GM04504 (cell line): Measurements from ENCODE around the gene YEATS2.
A peak's percentile ranks its signal among the peaks of the same experiment; 100 is the strongest.

ENCODE experiments used
- DNase-seq: peaks from one replicate; pipeline ENCODE4 v3.0.0-alpha.2; 2012; ENCODE audit warnings: low read depth

YEATS2 gene

DNA sequence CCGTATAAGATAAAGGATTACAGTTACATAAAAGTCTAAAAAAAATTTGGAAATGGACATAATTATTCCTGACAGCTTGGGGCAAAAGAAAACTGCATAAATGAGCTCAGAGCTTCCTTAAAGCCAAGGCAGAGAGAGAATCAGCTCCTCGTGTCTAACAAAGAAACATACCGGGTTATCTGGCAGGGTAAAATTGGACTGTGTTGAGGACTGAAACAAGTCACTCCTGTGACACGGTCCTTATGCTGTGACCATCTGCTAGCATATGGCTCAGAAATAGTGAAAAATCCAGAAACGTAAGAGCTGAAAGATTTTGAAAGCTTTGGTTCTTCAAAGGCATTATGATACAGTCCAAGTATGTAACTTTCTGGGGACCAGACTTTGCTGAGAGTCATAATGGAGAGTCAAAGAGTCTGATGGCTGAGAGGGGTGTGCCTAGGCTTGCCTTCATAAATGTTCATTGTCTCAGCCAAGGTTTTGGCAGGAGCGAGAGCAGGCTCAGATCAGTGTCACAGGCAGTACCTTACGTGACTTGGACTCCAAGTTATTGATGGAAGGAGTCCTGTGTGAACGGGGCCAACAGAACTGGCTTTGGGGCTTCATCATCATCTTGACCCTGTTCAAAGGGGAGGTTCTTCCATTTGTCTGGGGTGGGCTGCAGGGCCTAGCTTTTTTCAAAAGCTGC lies 115.3 kb downstream of the YEATS2 start:
- no peak for DNase-seq

GRCh38 chr3:183814240-183814639 lies 116.6 kb downstream of the YEATS2 start:
- DNase-seq, result no peak

- no peak for DNase-seq
Measured at GRCh38 chr3:183815563-183815940, 118.0 kb downstream of the YEATS2 start.

GRCh38 chr3:183815951-183816475 lies 118.4 kb downstream of the YEATS2 start:
- no peak for DNase-seq

DNA sequence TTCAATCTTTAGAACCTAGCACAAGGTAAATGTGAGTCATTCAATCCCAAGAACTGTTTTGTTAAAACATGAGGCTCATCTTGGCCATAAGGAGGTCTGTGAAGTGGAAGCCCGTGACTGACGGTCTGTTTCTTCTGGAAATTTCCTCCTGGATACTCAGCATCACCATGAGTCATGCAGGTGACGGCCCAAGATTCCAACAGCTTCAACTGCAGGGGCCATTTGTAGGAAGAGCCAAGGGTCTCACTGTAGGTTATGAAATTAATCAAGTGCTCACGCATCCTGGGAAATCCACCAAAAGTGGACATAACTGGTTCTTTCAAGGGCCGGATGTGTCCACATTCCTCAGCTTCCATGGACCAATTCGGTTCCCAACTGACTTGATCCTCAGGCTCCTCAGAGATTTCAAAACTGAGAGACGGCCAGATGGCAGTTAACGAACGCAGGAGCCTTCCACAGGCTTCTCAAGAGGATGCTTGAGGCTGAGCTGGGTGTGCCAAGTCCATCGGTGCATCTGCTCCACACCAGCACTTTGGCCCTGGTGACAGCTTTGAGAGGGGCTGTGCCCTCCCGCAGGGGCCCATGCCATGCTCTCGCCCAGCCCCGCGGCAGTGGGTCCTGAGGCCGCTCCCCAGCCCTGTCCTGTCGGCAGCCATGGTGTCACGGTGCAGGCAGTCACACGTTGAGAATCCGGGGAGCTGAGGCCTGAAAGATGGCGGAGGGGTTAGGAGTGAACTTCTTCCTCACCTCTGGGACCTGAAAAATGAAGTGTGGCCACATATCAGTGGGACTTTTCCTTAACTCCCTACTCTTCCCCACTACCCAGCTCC lies 119.3 kb downstream of the YEATS2 start:
- no peak for DNase-seq

DNA sequence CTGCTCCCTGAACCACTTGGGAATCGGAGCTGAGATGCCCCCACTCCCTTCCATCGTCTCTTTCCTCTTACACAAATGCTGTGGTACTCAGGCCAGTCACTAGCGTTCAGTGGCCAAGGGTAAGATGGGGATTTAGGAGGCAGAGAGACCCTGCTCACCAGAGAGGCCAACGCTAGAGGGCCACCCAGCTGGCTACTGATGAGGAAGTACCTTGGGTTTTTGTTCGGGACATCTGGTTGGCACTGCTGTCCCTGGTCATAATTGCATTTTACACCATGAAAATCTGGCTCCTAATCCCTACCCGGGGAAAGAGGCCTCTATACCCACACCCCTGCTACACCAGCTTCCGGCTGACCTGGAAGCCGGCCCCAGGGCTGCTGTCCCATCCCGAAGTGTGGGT lies 120.0 kb downstream of the YEATS2 start:
- no peak for DNase-seq

DNA sequence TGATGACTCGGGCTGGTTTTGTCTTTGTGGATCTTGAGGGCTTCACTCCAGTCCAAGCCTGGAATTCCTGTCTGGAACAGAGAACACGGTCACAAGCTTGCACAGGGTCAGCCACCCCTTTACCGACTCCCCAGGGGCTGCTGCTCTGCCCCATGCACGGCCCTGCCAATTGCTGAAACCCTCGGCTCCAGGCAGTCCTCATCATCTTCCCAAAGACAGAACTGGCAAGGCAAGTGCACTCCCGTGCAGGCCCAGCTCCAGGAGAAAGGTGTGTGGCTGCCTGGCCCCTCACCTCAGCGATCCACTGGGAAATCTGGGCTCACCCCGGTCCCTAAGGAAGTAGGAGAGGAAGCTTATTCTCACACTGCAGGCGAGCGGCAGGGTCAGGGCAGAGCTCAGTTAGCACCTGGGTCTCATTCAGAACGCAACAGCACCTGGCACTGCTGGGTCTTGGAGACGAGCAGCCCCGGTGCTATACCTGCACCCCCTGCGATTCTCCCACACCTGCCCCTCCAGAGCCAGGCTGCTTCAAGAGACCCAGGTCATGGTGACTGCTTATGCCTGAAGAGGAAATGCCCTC lies 120.5 kb downstream of the YEATS2 start:
- no peak for DNase-seq

- DNase-seq, result no peak
Measured at GRCh38 chr3:183818706-183819624, 121.4 kb downstream of the YEATS2 start.

DNA sequence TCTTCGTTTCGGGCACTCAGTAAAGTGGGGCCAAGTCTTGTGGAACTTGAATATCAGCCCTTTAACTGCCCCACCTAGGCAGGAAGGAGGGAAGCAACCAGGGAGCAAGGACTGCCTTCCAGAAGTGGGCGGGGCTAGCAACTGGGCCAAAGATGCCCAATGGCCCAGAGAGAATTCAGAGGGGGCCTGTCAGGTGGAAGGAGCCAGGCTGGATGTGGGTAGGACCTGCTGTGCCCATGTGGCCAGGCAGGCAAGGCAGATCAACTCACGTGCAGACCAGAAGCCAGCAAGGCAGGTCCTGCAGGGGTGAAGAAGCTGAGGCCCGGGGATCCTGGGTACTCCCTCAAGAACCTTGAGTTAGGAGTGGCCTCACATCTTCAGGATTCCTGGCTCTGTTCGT lies 122.2 kb downstream of the YEATS2 start:
- no peak for DNase-seq

DNA sequence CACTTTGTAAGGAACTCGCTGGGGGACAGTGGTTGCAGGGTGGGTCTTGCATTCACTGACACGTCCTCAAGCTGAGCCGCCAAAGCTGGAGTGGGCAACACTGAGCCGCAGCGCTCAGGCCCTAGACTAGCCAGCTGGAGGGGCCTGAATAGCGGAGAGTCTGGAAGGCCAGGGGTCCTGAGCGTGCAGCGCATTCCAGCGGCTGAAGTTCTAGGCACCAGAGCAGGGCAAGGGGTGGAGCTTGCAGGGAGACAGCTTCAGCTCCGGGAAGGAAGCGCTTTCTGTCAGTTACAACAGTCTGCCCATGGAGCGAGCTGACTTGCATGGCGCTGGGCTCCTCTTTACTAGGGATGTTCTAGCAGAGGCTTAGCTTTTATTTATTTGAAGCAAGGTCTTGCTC lies 125.0 kb downstream of the YEATS2 start:
- DNase-seq, result no peak

GRCh38 chr3:183823963-183824362 lies 126.4 kb downstream of the YEATS2 start:
- no peak for DNase-seq

- no peak for DNase-seq
Measured at GRCh38 chr3:183824761-183825455, 127.3 kb downstream of the YEATS2 start.

DNA sequence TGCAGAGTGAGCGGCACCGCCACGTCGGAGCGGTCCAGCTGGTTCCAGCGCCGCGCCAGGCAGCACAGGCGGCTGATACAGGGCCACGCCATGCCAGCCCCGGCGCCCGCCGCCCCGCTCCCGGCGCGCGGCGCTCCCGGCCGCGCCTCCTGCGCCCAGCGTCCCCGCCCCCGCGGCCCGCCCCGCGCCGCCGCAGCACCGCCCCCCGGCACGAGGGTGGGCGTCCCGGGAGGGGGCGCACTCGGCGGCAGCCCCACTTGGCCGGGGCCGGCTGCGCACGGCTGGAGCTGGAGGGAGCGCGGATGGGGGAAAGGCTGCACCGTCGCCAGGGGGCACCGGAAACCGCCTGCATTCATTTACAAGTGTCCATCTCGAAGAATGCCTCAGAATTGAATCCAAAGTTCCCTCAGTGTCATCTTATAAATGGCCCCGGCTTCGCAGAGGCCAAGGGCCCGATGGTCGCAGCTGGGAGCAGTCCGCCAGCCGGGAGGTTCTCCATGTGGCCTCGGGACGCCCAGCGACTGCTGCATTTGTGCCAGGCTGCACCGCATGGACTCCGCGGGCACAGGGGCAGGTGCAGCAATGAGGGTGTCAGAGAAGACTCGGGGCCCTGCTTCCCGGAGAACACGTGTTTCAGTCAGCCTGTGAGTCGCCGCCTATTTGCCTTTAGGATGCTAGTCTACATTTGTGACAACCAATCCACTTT lies 128.0 kb downstream of the YEATS2 start, which contains the start of gene MAP6D1:
MAP6D1 (minus strand) TSS at position 122 of the 706 bp plus-strand sequence; CDS start at position 92, 30 bp downstream.
- DNase-seq, result peak; percentile 5

DNA sequence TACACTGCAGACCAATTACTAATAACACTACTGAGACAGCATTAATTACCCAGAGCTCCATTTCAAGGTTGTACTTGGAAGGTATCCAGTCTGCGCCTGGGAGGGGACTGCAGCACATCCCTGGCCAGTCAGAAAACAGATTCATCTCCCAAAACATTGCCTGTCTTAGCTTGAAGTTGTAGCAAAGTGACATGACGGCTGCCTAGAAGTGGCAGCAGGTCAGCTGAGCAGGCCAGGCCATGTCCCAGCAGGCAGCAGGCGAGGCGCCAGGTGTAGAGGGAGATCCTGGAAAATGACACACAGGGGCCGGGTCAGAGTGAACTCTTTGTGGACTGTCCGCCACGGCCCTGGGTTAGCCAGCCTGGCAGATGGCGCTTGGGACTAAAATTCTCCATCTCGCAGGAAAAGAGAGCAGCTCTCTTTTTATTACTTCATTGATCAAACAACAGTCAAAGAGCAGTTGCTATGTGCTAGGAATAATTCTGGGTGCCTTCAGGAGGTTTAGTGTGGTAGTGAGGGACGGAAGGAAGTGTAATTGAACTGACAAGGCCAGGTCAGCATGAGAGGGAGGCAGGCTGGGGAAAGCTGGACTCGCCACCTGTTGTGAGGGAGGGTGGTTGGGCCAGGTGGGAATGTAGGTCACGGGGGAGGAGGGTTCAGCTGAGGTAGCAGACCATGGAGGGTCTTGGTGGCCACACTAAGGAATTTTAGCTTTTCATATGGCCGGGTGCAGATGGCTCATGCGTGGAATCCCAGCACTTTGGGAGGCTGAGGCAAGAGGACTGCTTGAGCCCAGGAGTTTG lies 129.1 kb downstream of the YEATS2 start:
- no peak for DNase-seq

GRCh38 chr3:183827809-183828537 lies 130.4 kb downstream of the YEATS2 start:
- no peak for DNase-seq

DNA sequence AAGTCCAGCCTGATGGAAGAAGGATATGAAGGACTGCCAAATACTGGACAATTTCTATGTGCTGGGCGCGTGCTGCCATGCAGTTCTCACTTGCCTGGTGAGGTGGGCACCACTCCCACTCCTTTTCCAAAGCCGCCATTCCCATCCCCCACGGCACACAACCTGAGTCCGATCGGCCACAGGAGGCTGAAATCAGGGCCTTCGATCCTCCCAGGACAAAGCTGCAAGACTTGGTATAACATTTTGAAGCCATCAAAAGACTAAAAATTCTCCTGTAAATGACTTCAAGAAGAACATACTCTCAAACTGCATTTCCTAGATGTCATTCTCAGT lies 130.9 kb downstream of the YEATS2 start:
- DNase-seq, result no peak

DNA sequence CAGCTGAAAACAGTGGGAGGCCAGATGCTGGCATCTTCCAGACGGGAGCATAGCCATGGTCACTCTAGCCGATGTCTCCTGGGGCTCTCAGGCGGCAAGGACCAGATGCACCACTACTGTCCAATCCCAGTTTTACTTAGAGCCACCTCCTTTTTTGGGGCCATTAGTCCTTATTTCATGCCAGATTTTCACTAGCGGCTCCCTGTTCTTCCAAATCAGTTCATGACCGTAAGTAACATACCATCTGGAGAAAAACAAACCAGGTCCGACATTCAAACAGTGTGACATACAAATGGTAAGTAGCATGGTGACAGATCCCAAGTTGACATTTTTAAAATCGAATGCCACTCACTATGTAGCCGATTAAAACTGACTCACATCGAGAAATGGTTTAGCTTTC lies 131.9 kb downstream of the YEATS2 start:
- DNase-seq, result no peak

DNA sequence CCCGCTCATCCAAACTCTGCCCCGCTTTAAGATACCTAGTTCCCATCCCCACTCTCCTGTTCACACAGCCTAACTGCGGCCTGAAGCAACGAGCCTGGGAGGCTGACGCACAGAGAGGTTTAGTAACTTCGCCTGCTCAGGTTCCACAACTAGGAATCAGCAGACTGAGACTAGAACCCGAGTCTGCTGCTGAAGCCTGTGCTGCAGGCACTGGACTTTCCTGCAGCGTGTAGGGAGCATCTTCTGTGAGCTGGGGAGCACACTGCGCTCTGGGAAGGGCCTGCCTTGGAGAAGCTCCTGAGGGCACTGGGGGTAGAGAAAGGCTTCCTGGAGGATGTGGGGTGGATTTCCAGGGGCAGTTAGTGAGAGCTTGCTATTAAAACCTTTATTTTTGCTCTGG lies 132.6 kb downstream of the YEATS2 start:
- DNase-seq, result no peak

- DNase-seq, result no peak
Measured at GRCh38 chr3:183833516-183833915, 135.9 kb downstream of the YEATS2 start.
